Erythroblast (primary cell): ENCODE data around the gene SUZ12.

ENCODE experiments used
- GATA1 ChIP-seq: IDR thresholded peaks from 2 replicates; pipeline ENCODE4 v1.6.1; 2011; ENCODE audit warnings: low read depth, mild to moderate bottlenecking, control low read depth, low read length, moderate library complexity
- POLR2A ChIP-seq: IDR thresholded peaks from 2 replicates; pipeline ENCODE4 v1.6.1; 2011; ENCODE audit warnings: mild to moderate bottlenecking, low read length

DNA sequence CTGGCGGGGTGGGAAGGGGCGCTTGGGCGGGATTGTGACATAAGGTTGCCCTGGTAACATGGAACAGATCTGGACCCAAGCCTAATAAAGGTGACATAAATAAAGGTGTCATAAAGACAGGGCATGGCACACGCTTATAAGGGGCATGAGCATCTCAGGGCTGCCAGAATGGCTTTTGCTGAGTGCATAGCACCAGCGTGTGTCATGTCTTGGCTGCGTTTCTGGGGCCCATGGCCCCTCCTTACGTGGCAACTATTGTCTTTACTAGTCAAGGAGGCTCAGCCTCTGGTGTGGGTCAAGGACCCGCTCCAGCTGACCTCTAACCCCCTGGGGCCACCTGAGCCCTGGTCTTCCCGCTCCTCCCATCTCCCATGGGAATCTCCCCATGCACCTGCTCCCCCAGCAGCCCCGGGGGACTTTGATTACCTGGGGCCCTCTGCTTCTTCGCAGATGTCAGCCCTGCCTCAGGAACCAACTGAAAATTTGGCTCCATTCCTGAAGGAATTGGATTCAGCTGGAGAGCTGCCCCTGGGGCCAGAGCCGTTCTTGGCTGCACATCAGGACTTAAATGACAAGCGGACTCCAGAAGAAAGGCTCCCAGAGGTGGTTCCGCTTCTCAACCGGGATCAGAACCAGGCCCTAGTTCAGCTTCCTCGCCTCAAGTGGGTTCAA is 84.3 kb downstream of the SUZ12 start:
- no peak for TF ChIP-seq POLR2A
- no peak for TF ChIP-seq GATA1
